ENCODE results near the gene GATAD2B.
A peak's percentile ranks its signal among the peaks of the same experiment; 100 is the strongest.

The GATAD2B gene

DNA sequence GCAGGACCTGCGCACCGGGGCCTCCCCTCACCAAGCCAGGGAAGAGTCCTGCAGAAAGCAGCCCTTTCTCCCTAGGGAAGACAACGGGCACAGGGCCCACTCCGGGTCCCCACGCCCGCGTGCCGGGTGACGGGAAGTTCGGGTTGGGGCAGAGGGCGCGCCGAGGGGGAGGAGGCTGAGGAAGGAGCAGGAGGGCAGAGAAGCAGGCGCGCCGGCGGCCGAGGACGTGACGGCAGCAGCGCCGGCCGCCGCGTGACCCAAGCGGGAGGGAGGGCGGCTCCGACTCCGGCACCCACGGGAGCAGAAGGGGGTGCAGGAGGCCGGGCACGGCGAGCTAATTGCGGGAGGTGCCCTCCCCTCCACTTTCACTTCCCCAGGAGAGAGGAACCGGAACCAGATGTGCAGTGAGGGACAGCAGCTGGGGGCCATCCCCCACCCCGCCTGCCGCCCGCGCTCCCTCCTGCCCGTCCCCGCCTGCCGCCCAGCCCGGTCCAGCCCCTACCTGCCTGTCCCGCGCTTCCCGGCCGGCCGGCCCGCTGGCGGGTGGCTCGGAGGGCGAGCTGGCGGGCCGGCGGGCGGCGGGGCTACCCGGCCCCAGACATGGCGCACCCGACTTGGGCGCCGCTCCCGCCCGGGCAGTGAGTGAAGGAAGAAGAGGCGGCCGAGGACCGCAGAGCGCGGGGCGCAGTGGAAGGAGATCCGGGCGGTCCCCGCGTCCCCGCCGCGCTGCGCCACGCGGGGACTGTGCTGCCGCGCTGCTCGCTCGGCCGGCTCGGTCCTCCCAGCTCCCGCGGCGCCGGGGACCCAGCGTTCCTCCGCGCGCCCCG, 23.2 kb upstream of the GATAD2B start (continued):
- TF ChIP-seq, protein P1, sequence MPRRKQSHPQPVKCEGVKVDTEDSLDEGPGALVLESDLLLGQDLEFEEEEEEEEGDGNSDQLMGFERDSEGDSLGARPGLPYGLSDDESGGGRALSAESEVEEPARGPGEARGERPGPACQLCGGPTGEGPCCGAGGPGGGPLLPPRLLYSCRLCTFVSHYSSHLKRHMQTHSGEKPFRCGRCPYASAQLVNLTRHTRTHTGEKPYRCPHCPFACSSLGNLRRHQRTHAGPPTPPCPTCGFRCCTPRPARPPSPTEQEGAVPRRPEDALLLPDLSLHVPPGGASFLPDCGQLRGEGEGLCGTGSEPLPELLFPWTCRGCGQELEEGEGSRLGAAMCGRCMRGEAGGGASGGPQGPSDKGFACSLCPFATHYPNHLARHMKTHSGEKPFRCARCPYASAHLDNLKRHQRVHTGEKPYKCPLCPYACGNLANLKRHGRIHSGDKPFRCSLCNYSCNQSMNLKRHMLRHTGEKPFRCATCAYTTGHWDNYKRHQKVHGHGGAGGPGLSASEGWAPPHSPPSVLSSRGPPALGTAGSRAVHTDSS (tag by site-specific recombination; IDR thresholded peaks at IDR 0.05), result peak; percentile 68
- peak; percentile 53; the same call in 1 of the 2 replicates for TF ChIP-seq ZBTB20 (tag by site-specific recombination; IDR thresholded peaks at IDR 0.05)

DNA sequence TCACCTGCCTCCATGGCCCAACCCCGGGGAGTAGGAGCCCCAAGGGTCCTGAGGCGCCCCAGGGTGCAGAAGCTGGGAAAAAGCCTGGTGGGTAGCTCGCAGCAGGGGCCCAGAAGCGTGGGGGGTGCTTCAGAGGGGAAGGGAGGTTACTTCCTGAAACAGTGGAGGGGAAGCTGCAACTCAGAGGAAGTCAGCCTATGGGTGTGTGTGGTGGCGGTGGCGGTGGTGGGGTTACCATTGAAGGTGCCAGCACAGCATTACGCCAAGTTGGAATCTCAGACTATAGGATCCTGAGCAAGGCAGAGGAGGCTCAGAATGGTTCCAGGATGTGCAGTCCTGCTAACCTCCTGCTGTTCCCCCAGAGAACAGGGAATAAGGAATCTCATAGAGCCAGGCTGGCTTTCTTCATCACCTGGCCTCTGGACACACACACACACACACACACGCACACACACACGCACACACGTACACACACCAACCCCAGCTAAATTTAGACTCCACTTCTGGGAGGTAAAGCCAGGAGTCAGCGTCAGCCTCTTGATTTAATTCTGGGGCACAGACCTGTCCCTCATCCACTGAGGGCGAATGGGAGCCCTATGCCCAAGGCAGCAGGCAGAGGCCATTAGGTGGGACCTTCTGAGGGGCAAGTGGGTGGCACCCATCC, 22.5 kb upstream of the GATAD2B start:
- no peaks in the 10 kb centered on the region for H3K4me1 ChIP-seq (ENCODE audit: control insufficient read depth, insufficient read depth, low read length)
- ChIA-PET CTCF (interaction anchor here (0.6 to 2.5 kb wide), 14 partner anchors 11 to 601 kb away, joined by 3 to 10 read pairs (median 4); partner anchors contain the start of genes JTB and RAB13), POLR2A (interaction anchor here (0.6 to 4.3 kb wide), 8 partner anchors 13 to 169 kb away, joined by 4 to 36 read pairs (median 18); partner anchors contain the start of genes CREB3L4, CRTC2, GATAD2B and JTB)
- H3K9me3 ChIP-seq (ENCODE audit: control insufficient read depth, insufficient read depth, low read depth, low read length), result no peaks in the 10 kb centered on the region
- peaks cover 0 to 67% of the 10 kb centered on the region in 2 experiments; a peak in 2 of 3 replicates for H3K36me3 ChIP-seq (ENCODE audit: control insufficient read depth in 2 of 2, insufficient read depth in 1 of 2, low read length in 2 of 2)
- peak overlapping the region; percentile 91 for H3K27ac ChIP-seq (ENCODE audit: extremely low read depth, low read depth, low read length)
- peak overlapping the region; percentile 74 for H3K4me3 ChIP-seq (ENCODE audit: low read depth, low read length)
- TF ChIP-seq GLIS1 (tag by site-specific recombination; IDR thresholded peaks at IDR 0.05), result no peak
- no peak for TF ChIP-seq ZBTB21 (tag by site-specific recombination; IDR thresholded peaks at IDR 0.05)
- TF ChIP-seq, protein P2, sequence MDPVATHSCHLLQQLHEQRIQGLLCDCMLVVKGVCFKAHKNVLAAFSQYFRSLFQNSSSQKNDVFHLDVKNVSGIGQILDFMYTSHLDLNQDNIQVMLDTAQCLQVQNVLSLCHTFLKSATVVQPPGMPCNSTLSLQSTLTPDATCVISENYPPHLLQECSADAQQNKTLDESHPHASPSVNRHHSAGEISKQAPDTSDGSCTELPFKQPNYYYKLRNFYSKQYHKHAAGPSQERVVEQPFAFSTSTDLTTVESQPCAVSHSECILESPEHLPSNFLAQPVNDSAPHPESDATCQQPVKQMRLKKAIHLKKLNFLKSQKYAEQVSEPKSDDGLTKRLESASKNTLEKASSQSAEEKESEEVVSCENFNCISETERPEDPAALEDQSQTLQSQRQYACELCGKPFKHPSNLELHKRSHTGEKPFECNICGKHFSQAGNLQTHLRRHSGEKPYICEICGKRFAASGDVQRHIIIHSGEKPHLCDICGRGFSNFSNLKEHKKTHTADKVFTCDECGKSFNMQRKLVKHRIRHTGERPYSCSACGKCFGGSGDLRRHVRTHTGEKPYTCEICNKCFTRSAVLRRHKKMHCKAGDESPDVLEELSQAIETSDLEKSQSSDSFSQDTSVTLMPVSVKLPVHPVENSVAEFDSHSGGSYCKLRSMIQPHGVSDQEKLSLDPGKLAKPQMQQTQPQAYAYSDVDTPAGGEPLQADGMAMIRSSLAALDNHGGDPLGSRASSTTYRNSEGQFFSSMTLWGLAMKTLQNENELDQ (tag by site-specific recombination; IDR thresholded peaks at IDR 0.05; ENCODE audit: low read depth), result no peak
- TF ChIP-seq ZNF248 (tag by site-specific recombination; IDR thresholded peaks at IDR 0.05), result no peak
- TF ChIP-seq ZNF335 (tag by site-specific recombination; conservative IDR thresholded peaks at IDR 0.05), result peak; percentile 99
- TF ChIP-seq TRIM28 (IDR thresholded peaks at IDR 0.05; ENCODE audit: borderline replicate concordance, low read length), result no peak
- no peak for TF ChIP-seq ZNF121 (tag by site-specific recombination; IDR thresholded peaks at IDR 0.05)
- TF ChIP-seq, protein P3, sequence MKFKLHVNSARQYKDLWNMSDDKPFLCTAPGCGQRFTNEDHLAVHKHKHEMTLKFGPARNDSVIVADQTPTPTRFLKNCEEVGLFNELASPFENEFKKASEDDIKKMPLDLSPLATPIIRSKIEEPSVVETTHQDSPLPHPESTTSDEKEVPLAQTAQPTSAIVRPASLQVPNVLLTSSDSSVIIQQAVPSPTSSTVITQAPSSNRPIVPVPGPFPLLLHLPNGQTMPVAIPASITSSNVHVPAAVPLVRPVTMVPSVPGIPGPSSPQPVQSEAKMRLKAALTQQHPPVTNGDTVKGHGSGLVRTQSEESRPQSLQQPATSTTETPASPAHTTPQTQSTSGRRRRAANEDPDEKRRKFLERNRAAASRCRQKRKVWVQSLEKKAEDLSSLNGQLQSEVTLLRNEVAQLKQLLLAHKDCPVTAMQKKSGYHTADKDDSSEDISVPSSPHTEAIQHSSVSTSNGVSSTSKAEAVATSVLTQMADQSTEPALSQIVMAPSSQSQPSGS (tag by site-specific recombination; IDR thresholded peaks at IDR 0.05; ENCODE audit: low read depth), result no peak
- TF ChIP-seq ZNF670 (tag by site-specific recombination; IDR thresholded peaks at IDR 0.05; ENCODE audit: low read depth), result no peak
- TF ChIP-seq, protein P4, sequence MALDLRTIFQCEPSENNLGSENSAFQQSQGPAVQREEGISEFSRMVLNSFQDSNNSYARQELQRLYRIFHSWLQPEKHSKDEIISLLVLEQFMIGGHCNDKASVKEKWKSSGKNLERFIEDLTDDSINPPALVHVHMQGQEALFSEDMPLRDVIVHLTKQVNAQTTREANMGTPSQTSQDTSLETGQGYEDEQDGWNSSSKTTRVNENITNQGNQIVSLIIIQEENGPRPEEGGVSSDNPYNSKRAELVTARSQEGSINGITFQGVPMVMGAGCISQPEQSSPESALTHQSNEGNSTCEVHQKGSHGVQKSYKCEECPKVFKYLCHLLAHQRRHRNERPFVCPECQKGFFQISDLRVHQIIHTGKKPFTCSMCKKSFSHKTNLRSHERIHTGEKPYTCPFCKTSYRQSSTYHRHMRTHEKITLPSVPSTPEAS (tag by site-specific recombination; IDR thresholded peaks at IDR 0.05), result peak; percentile 98
- peak; percentile 57; the same call in 1 of the 2 replicates for TF ChIP-seq ZNF423 (tag by site-specific recombination; IDR thresholded peaks at IDR 0.05)
- TF ChIP-seq ZNF391 (tag by site-specific recombination; IDR thresholded peaks at IDR 0.05; ENCODE audit: borderline replicate concordance, low read depth), result 0 out of 2 replicates have a peak, but pooled peaks have one; percentile 78
- TF ChIP-seq PRDM1 (tag by site-specific recombination; IDR thresholded peaks at IDR 0.05), result no peak
- TF ChIP-seq ZBTB7A (tag by site-specific recombination; IDR thresholded peaks at IDR 0.05; ENCODE audit: low read depth), result no peak
- TF ChIP-seq, protein P5, sequence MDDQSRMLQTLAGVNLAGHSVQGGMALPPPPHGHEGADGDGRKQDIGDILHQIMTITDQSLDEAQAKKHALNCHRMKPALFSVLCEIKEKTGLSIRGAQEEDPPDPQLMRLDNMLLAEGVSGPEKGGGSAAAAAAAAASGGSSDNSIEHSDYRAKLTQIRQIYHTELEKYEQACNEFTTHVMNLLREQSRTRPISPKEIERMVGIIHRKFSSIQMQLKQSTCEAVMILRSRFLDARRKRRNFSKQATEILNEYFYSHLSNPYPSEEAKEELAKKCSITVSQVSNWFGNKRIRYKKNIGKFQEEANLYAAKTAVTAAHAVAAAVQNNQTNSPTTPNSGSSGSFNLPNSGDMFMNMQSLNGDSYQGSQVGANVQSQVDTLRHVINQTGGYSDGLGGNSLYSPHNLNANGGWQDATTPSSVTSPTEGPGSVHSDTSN (CRISPR knock-in tag; IDR thresholded peaks at IDR 0.05), result no peak
- TF ChIP-seq, protein P6, sequence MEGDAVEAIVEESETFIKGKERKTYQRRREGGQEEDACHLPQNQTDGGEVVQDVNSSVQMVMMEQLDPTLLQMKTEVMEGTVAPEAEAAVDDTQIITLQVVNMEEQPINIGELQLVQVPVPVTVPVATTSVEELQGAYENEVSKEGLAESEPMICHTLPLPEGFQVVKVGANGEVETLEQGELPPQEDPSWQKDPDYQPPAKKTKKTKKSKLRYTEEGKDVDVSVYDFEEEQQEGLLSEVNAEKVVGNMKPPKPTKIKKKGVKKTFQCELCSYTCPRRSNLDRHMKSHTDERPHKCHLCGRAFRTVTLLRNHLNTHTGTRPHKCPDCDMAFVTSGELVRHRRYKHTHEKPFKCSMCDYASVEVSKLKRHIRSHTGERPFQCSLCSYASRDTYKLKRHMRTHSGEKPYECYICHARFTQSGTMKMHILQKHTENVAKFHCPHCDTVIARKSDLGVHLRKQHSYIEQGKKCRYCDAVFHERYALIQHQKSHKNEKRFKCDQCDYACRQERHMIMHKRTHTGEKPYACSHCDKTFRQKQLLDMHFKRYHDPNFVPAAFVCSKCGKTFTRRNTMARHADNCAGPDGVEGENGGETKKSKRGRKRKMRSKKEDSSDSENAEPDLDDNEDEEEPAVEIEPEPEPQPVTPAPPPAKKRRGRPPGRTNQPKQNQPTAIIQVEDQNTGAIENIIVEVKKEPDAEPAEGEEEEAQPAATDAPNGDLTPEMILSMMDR (tag by site-specific recombination; IDR thresholded peaks at IDR 0.05), result no peak
- TF ChIP-seq ZNF600 (tag by site-specific recombination; IDR thresholded peaks at IDR 0.05), result peak; percentile 53
- no peak for TF ChIP-seq HOXD13 (CRISPR knock-in tag; IDR thresholded peaks at IDR 0.05; ENCODE audit: borderline replicate concordance)
- TF ChIP-seq, protein P7, sequence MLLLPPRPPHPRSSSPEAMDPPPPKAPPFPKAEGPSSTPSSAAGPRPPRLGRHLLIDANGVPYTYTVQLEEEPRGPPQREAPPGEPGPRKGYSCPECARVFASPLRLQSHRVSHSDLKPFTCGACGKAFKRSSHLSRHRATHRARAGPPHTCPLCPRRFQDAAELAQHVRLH (tag by site-specific recombination; IDR thresholded peaks at IDR 0.05), result no peak
- no peak for TF ChIP-seq ZFP41 (tag by site-specific recombination; IDR thresholded peaks at IDR 0.05; ENCODE audit: borderline replicate concordance)
- no peak for TF ChIP-seq HOXC10 (CRISPR knock-in tag; IDR thresholded peaks at IDR 0.05)
